HG03139 (cell line): ENCODE data around the gene DYNLRB2.

Source experiments
- ATAC-seq: cut with Tn5 transposase; IDR thresholded peaks from one replicate; pipeline ENCODE4 v1.9.1; 2021; ENCODE audit not compliant: unreplicated experiment

DYNLRB2 gene

DNA sequence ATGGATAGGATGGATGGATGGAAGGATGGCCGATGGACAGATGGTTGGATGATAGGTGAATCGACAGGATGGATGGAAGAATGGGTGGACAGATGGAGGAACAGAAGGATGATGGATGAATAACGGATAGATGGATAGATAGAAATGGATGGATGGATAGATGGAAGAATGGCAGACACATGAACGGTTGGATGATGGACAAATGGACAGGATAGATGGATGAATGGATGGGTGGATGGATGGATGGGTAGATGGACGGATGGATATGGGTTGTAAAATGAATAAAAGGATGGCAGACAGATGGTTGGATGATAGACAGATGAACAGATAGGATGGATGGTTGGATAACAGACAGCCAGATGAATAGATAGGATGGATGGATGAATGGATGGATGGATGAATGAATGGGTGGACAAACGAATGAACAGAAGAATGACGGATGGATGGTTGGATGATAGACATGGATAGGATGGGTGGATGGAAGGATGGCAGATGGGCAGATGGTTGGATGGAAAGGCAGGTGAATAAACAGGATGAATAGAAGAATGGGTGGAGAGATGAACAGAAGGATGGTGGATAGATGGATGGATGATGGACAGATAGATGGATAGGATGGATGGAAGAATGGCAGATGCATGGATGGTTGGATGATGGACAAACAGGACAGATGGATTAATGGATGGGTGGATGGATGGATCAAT is 55.9 kb downstream of the DYNLRB2 start:
- ATAC-seq, result no peak

DNA sequence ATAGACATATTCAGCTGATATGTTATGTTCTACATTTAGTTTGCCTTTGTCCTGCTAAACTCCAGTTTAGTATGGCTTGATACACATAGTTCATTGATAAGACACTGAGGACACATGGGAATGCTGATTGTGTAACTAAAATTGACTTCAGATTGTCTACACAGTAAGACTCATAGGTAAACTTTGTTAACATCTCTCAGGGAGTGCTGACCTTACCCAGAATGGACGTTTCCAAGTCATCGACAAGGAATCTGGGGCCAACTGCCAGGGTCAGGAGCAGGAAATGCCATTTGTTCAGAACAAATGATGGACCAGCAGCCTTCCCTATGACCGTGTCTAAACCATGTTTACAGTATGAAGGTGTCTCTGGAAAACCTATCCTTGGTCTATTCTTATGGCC is 58.7 kb downstream of the DYNLRB2 start:
- ATAC-seq, result no peak
